Adipocyte (in vitro differentiated cells): ENCODE measurements around the gene UNC79.

Experiments
- DNase-seq: peaks from one replicate; pipeline ENCODE4 v3.0.0-alpha.2; 2015; ENCODE audit warnings: low read depth
- H3K27me3 ChIP-seq: replicated peaks from 2 replicates; pipeline ENCODE4 v1.7.0; 2013; ENCODE audit warnings: mild to moderate bottlenecking, low read length, moderate library complexity; ENCODE audit not compliant: control insufficient read depth, insufficient read depth
- H3K36me3 ChIP-seq: 2 replicates; pipeline ENCODE4 v1.7.0; 2013; ENCODE audit warnings: low read length, mild to moderate bottlenecking, moderate library complexity; ENCODE audit not compliant: control insufficient read depth, insufficient read depth, severe bottlenecking
- H3K4me1 ChIP-seq: 2 replicates; pipeline ENCODE4 v1.7.0; 2013; ENCODE audit warnings: mild to moderate bottlenecking, low read length, moderate library complexity; ENCODE audit not compliant: control insufficient read depth, insufficient read depth
- H3K4me3 ChIP-seq: 2 replicates; pipeline ENCODE4 v1.7.0; 2013; ENCODE audit warnings: mild to moderate bottlenecking, low read length, moderate library complexity
- H3K9ac ChIP-seq: 2 replicates; pipeline ENCODE4 v1.7.0; 2013; ENCODE audit warnings: mild to moderate bottlenecking, low read length, moderate library complexity
- H3K9me3 ChIP-seq: 2 replicates; pipeline ENCODE4 v1.7.0; 2013; ENCODE audit warnings: mild to moderate bottlenecking, low read length, moderate library complexity; ENCODE audit not compliant: control insufficient read depth

Gene UNC79

GRCh38 chr14:93708800-93709199, 278.1 kb downstream of the UNC79 start:
- Histone ChIP-seq H3K4me3 (no peak overlapping the region), H3K27me3 (peaks cover 7% of the 10 kb centered on the region), H3K9ac (no peak overlapping the region), H3K4me1 (no peaks in the 10 kb centered on the region), H3K36me3 (no peaks in the 10 kb centered on the region), H3K9me3 (no peaks in the 10 kb centered on the region)
- no peak for DNase-seq

DNA sequence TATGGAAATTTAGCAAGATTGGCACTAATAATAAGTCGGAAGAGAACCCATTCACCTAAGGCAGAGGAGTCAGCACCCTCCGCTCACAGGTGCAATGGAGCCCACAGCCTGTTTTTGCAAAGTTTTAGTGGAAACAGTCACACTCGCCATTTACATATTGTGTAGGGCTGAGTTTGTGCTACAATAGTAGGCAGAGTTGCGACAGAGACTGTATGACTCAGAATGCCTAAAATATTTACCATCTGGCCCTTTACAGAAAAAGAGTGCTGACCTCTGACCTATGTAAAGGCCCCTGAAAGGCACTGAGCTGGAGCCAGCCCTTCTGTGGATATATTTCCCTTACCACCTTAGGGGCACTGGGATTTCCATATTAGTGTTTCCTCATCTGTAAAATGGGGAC, 278.5 kb downstream of the UNC79 start:
- no peak for DNase-seq
- Histone ChIP-seq H3K4me3 (no peak overlapping the region), H3K9ac (no peak overlapping the region), H3K27me3 (peaks cover 11% of the 10 kb centered on the region), H3K9me3 (no peaks in the 10 kb centered on the region), H3K36me3 (no peaks in the 10 kb centered on the region), H3K4me1 (no peaks in the 10 kb centered on the region)

DNA sequence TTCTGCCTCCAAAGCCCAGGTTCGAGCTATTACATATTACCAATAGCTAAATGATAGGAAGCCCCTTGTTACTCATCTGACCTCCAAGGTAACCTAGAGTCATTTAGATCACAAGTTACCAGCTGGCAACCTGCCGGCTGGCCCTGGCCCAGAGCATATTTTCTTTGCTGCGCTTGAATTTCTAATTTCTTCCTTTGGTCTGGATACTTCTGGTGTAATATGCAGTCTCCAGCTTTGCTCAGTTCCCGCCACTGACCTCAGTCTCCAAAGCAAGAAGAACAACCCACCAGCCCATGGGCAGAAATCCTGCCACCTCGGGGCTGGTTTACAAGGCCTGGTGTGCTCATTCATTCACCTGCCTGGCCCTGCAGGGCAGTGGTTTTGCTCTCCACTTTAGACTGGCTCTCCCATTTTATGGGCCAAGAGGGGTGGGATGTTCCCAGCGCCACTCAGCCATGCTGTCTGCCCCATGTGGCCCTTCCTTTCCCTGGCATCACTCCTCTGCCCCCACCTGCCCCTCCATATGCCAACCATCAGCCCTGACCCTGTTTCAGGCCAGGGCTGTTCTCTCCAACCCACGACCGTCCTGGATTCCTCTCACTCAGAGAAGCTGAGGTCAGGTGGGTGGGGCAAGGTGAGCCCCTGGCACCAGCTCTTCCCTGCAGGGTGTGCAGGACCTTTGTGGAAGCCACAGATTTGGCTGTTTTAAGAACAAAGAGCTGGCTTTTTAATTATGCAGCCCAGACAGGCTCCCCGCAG, 281.5 kb downstream of the UNC79 start:
- Histone ChIP-seq H3K9me3 (no peaks in the 10 kb centered on the region), H3K9ac (no peak overlapping the region), H3K36me3 (no peaks in the 10 kb centered on the region), H3K27me3 (peaks cover 9% of the 10 kb centered on the region), H3K4me1 (no peaks in the 10 kb centered on the region), H3K4me3 (no peak overlapping the region)
- no peak for DNase-seq

DNA sequence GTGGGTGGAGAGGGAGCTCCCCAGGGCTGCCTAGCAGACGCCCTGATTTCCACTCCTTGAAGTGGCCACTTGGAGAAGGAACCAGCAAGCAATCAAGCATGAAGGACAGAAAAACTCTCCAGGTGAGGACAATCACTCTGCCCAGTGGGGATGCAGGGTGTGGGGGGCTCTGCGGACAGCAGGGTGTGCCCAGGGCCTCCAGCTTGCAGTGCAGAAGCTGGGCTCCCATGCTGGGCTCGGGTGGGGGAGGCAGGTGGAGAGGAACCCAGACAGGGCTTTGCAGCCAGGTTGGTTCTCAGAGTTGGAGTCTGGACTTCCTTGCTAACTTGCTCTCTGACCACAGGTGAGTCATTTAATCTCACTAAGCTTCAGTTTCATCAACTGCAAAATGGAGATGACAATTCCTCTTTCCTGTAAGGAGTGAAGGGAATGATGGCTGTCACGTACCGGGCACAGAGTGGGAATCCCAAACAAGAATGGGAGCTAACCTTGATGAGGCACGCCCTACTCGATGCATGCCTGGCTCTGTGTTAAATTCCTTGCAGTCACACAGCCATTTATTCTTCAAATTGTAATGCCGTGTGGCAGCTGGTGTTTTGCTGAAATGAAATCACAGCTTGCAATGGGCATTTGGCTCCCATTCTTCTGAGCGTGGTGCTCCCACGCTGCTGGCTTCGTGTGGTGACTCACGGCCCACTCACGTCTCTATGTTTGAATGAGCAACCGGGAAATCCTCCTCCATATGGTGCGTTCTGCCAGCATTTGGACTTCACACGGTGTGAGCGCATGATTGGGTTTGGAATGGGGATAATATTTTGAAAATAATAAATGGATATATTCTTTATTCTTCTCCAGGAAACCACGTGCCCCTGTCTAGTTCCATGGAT, 282.3 kb downstream of the UNC79 start:
- H3K9me3 ChIP-seq: no peaks in the 10 kb centered on the region
- H3K4me1 ChIP-seq: no peaks in the 10 kb centered on the region
- no peak overlapping the region for H3K9ac ChIP-seq
- H3K36me3 ChIP-seq: no peaks in the 10 kb centered on the region
- DNase-seq: no peak
- H3K4me3 ChIP-seq: no peak overlapping the region
- H3K27me3 ChIP-seq: peaks cover 9% of the 10 kb centered on the region

DNA sequence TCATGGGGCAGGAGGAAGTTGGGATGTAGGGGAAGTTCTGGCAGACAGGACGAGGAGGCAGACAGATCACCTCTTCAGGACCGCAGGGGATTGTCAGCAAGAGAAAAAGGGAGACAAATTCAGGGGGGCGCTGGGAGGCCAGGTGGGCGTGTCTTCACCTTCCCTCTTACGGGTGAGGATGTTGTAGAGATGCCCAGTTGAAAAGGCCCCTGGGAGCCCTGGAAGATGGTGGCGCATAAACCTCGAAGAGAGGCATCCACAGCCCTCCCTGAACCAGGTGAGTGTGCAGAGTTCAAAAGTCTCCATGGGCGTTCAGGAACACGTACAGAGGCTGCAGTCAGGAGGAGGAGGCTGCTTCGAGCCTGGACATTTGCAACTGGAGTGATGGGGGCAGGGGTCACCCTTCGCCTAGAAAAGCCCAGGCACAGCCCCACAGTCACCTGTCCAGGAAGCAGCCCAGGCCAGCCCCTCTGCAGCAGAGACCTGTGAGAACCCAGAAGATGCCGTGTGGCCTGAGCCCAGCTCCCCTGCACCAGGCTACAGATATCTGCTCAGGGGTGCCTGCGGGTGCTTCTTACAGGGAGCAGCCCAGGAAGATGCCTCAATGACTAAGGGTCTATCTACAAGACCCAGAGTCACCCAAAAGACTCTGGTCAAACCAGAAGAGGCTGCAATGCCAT, 283.1 kb downstream of the UNC79 start:
- Histone ChIP-seq H3K27me3 (peaks cover 9% of the 10 kb centered on the region), H3K4me3 (no peak overlapping the region), H3K9ac (no peak overlapping the region), H3K36me3 (no peaks in the 10 kb centered on the region), H3K9me3 (no peaks in the 10 kb centered on the region), H3K4me1 (no peaks in the 10 kb centered on the region)
- no peak for DNase-seq

DNA sequence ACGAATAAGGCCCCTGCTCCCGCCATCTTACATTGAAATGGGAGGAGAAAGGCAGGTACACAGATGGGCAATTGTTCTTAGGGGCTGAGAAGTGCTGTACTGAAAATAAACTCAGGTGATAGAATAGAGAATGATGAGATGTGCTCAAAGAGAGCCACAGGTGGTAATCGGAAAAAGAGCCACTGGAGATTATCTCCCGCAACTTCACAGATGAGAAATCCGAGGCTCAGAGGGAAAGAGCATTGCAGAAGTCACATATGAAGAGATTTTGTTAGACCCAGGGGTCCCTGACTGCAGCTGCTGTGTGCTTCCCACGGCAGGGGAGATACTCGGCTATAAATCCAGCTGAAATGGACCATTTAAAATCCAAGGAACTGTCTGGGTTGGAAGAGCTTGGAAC, 283.9 kb downstream of the UNC79 start:
- Histone ChIP-seq H3K9ac (no peak overlapping the region), H3K9me3 (no peaks in the 10 kb centered on the region), H3K27me3 (peaks cover 9% of the 10 kb centered on the region), H3K36me3 (no peaks in the 10 kb centered on the region), H3K4me1 (no peaks in the 10 kb centered on the region), H3K4me3 (no peak overlapping the region)
- DNase-seq: no peak

DNA sequence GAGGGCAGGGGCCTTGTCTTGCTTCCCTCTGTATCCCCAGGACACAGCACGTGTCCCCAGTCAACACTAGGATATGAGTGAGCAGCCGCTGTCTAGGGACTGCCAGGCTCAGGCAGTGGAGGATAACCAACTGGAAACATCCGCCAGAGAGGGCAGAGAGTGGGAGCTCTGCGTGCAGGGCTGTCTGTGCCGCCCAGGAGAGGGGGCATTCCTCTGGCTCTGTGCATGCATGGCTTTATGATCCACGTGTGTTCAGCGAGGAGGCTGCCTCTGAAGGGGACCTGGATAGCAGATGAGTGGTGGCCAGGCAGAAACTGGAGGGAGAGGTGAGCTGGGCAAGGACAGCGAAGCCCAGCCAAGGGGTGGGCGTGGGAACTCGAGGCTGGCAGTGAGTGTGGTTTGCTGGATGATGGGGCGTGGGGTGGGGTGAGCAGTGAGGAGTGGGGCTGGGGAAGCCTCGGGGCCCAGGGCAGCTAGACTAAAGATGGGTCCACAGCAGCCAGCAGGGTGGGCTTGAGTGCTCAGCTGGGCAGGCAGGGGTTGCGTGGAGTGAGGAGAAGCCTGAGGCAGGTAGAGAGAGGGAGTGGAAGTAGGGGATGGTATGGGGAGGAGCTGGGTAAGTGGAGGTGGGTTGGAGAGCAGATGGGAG, 284.7 kb downstream of the UNC79 start:
- Histone ChIP-seq H3K36me3 (no peaks in the 10 kb centered on the region), H3K9ac (no peak overlapping the region), H3K27me3 (peaks cover 9% of the 10 kb centered on the region), H3K9me3 (no peaks in the 10 kb centered on the region), H3K4me3 (no peak overlapping the region), H3K4me1 (no peaks in the 10 kb centered on the region)
- DNase-seq: no peak

- peaks cover 9% of the 10 kb centered on the region for H3K27me3 ChIP-seq
- H3K4me1 ChIP-seq: no peaks in the 10 kb centered on the region
- no peak overlapping the region for H3K4me3 ChIP-seq
- H3K9me3 ChIP-seq: no peaks in the 10 kb centered on the region
- H3K9ac ChIP-seq: no peak overlapping the region
- H3K36me3 ChIP-seq: no peaks in the 10 kb centered on the region
- DNase-seq: no peak
Observed at GRCh38 chr14:93716002-93716745, 285.4 kb downstream of the UNC79 start.

DNA sequence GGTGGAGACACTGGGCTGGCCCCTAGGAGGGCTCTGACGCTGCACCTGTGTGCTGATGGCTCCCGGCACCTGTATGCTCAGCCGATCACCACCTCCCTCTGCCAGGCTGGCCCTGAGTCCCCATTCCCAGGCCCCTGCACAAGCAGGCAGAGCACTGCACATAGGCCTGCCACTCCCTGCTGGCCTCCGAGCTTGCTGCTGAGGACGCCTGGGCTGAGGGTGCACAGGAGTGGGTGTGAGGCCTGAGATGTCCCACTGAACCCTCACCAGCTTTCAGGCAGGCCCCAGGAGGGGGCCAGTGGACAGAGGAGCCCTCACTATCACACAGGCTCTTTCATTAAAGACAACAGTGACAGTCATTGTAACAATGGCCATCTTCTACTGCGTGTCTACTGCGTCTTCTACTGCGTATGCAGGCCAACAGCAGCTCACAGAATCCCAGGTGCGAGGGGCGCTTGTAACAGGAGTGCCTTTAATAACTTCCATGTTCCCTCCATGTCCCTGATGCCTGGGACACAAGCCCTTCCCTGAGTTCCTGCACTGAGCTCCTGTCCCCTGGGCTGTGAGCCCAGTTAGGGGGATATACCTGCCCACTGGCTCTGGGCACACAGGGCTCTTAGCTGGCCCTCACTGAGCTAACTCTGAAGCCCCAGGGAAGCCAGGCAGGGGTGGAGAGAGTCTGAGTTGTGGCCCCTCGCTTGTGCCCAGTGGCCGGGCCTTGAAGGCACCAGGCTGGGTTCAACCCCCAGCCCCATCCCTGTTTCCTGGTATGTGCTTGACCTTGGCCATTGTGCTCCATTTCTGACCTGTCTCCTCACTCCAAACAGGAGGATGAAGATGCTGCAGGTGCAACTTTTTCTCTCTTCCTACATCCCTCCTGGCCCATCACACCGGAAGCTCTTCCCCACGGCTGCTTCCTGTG, 286.3 kb downstream of the UNC79 start:
- H3K27me3 ChIP-seq: peaks cover 9% of the 10 kb centered on the region
- DNase-seq: no peak
- H3K9ac ChIP-seq: no peak overlapping the region
- H3K9me3 ChIP-seq: no peaks in the 10 kb centered on the region
- H3K36me3 ChIP-seq: no peaks in the 10 kb centered on the region
- H3K4me3 ChIP-seq: no peak overlapping the region
- no peaks in the 10 kb centered on the region for H3K4me1 ChIP-seq
